Vagina (tissue), 2 donors: ENCODE measurements around the gene DUSP18.

ENCODE experiments used
- POLR2AphosphoS5 ChIP-seq, 2 donors: sonication (generic); formaldehyde crosslinking; IDR thresholded peaks; one replicate each; pipeline ENCODE4 v1.9.0; 2017; ENCODE audit warnings: antibody characterized with exemption in 2 of 2, mild to moderate bottlenecking in 2 of 2, low read depth in 1 of 2; ENCODE audit not compliant: insufficient read depth in 1 of 2
- TF ChIP-seq, protein P1 (sequence below), 3 experiments: fragments of 450-650 bp in 2 of 3; fragments of 200-600 bp in 1 of 3; sonication (generic) in 1 of 3; IDR thresholded peaks; one replicate each; pipeline ENCODE4 v1.5.1; 2017 to 2019; ENCODE audit warnings: antibody characterized with exemption in 3 of 3, mild to moderate bottlenecking in 2 of 3, moderate library complexity in 2 of 3

- TF ChIP-seq POLR2AphosphoS5 (IDR thresholded peaks at IDR 0.05; ENCODE audit: insufficient read depth in 1 of 2, low read depth in 1 of 2), result no peak
- TF ChIP-seq, protein P1, sequence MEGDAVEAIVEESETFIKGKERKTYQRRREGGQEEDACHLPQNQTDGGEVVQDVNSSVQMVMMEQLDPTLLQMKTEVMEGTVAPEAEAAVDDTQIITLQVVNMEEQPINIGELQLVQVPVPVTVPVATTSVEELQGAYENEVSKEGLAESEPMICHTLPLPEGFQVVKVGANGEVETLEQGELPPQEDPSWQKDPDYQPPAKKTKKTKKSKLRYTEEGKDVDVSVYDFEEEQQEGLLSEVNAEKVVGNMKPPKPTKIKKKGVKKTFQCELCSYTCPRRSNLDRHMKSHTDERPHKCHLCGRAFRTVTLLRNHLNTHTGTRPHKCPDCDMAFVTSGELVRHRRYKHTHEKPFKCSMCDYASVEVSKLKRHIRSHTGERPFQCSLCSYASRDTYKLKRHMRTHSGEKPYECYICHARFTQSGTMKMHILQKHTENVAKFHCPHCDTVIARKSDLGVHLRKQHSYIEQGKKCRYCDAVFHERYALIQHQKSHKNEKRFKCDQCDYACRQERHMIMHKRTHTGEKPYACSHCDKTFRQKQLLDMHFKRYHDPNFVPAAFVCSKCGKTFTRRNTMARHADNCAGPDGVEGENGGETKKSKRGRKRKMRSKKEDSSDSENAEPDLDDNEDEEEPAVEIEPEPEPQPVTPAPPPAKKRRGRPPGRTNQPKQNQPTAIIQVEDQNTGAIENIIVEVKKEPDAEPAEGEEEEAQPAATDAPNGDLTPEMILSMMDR (IDR thresholded peaks at IDR 0.05), result no peak
Observed at GRCh38 chr22:30665266-30665665, 2.4 kb downstream of the DUSP18 start.
